Retinal pigment epithelial cell (primary cell): ENCODE measurements around the gene PROCR.

Source experiments
- DNase-seq: peaks from one replicate; pipeline ENCODE4 v3.0.0-alpha.2; 2010; ENCODE audit warnings: low read depth
- H3K4me3 ChIP-seq: 2 replicates; pipeline ENCODE4 v1.5.1; 2011; ENCODE audit warnings: mild to moderate bottlenecking, low read length, control low read depth, moderate library complexity
- TF ChIP-seq, protein P1 (sequence below): conservative IDR thresholded peaks from 2 replicates; pipeline ENCODE4 v1.5.1; 2011; ENCODE audit warnings: low read depth, low read length, control low read depth, inconsistent platforms

PROCR gene

DNA sequence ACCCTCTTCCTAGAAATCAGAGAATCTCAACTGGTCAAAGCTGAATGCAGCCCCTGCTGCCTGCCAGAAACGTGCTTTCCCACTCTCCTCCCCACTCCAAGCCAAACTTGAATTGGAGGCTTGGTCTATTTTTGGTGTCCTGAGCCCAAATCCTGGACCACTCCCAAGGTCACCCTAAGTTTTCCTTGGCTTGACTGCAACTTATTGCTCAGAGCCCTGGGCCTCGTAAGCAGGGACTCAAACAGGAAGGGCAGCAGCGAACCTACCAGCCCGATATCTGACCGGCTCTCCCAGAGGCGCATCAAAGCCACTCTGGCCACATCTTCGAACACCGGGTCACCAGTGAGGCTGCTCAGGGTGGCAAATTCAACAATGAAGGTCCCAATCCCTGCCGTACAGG is 37.4 kb upstream of the PROCR start:
- TF ChIP-seq, protein P1, sequence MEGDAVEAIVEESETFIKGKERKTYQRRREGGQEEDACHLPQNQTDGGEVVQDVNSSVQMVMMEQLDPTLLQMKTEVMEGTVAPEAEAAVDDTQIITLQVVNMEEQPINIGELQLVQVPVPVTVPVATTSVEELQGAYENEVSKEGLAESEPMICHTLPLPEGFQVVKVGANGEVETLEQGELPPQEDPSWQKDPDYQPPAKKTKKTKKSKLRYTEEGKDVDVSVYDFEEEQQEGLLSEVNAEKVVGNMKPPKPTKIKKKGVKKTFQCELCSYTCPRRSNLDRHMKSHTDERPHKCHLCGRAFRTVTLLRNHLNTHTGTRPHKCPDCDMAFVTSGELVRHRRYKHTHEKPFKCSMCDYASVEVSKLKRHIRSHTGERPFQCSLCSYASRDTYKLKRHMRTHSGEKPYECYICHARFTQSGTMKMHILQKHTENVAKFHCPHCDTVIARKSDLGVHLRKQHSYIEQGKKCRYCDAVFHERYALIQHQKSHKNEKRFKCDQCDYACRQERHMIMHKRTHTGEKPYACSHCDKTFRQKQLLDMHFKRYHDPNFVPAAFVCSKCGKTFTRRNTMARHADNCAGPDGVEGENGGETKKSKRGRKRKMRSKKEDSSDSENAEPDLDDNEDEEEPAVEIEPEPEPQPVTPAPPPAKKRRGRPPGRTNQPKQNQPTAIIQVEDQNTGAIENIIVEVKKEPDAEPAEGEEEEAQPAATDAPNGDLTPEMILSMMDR: no peak
- H3K4me3 ChIP-seq: no peak overlapping the region
- no peak for DNase-seq

DNA sequence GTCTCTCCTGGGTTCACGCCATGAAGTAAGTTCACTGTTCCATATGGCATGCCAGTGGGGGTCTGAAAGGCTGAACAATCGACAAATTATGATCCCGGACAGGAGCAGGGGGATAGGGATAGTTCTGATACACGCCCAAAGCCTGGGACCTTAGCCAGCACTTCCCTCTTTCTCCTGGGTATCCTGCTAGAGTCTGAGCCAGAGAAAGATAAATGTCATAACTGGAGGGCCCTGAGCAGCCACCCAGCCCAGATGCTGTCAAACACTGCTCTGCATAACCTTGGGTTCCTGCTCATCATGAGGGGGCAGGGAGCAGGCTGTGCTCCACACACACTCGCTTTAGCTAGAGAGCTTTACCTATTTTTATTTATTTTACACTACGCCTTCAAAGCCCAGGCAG is 37.0 kb upstream of the PROCR start:
- no peak overlapping the region for H3K4me3 ChIP-seq
- TF ChIP-seq, protein P1: no peak
- no peak for DNase-seq

DNA sequence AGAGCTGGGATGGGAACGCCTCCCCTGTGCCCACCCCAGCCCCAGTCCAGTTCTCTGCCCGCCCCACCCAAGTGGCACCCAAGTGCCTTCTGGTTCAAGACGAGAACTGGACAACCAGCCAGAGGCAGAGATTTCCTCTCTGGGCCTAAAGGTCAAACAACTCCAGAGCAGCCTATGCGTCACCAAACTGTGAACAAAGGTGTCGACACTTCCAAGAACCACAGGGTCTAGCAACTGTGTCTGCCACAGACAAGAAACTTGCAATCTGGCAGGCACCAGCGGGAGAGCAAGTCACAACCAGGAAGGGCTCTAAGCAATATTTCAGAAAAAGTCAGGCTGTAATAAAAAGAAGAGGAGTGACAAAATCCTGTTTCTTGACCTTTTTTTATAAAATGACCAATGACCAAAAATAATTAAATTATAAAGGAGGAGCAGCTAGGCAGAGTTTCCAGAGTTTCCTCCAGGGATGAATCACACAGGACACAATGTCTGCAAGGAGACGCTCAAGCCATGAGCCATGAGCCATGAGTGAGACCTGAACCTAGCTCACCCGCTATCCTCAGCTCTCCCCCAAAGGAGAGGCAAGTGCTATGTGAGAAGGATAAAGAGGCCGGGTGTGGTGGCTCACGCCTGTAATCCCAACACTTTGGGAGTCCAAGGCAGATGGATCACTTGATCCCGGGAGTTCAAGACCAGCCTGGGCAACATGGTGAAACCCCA is 35.8 kb upstream of the PROCR start:
- no peak overlapping the region for H3K4me3 ChIP-seq
- TF ChIP-seq, protein P1: no peak
- no peak for DNase-seq

DNA sequence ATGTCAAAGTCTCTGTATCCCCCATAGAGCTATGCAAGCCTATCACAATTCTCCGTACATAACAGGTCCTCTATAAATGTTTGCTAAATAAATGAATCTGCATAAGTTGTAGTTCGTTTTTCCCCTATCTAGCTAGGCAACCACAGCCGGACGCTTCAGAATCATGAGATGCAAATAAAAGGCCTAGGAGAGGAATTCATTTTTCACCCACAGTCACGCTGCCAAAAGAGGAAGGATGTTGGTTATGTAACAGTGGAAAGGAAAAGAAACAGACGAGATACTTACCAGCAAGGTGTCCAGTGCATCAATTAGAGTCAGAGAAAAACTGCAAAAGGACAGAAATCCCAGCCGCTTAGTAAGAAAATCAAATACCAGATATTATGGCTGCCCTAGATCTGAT is 27.2 kb upstream of the PROCR start:
- no peak for DNase-seq
- TF ChIP-seq, protein P1: no peak
- no peak overlapping the region for H3K4me3 ChIP-seq

DNA sequence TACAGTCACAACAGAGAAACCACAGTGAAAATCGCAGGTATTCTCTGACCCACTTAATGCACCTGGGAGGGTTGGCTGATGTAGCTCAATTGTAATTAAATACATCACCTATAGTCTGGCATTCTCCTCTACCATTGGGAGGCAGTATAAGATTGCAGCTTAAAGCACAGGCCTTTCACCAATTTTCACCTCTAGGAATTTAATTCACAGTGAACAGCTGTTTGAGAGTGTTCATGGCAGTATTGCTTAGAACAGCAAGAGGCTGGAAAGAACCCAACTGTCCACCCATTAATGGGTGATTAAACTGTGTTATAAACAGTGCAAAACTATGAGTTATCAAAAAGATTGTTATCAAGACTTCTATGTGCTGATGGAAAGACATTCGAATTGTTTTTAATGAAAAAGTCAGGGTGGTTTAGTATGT is 26.7 kb upstream of the PROCR start:
- H3K4me3 ChIP-seq: no peak overlapping the region
- DNase-seq: peak; percentile 38
- TF ChIP-seq, protein P1: peak; percentile 87

DNA sequence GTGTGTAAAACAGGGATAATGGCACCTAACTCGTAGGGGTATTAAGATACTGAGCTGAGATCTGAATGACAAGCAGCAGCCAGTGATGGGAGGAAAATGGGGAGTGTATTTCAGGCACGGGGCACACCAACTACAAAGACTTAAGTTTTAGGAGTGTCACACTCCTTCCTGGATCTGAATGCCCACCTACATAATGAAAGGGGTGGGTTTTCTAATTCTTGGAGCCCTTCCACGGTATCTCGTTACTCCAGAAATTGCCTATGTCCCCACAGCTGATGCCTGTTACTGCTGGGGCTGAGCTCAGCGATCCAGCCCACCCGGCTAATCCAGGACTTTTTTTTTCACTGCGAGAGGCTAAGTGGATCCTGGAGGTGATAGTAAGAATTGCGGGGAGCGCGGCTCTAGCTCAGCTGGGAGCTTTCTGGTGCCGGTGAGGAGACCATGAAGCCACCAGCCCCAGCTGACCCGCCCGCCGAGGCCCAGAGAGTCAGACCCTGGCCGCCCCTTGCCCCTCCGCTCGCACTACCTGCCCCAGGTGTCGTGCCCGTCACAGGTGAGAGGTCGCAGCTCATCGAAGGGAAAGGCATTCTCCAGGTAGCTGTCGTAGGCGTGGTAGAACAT is 25.5 kb upstream of the PROCR start:
- TF ChIP-seq, protein P1: peak; percentile 11
- peak overlapping the region; percentile 80 for H3K4me3 ChIP-seq
- DNase-seq: no peak
